ENCODE data around the gene SHH. TPM values are rescaled to one million over a fixed set of nuclear protein-coding genes. Genes with fewer than 3 reads are reported as not detected.

The SHH gene
- 1.2 to 1.6 TPM (median 1.4 TPM) in 5 replicates for total RNA-seq (2022; extraction: Qiagen RNA extraction; ENCODE audit: low read depth)

GRCh38 chr7:155811895-155812761 lies at the start of gene SHH:
TSS of gene SHH (minus strand) at chr7:155812463. CDS start at chr7:155812122, 341 bp downstream.

Other genes starting within 250 kb of the SHH start
- gene RBM33, start 167.8 kb downstream of the SHH start, total RNA-seq (2022; extraction: Qiagen RNA extraction; ENCODE audit: low read depth), result 21.7 to 32.0 TPM (median 26.8 TPM) in 5 replicates

All from A549 treated with CpdA at 1 μM for 4 hours (cell line).